Fibroblast of villous mesenchyme (primary cell): Measurements from ENCODE around the gene PCDHGA8. TPM values are rescaled to one million over a fixed set of nuclear protein-coding genes. Genes with fewer than 3 reads are reported as not detected.
A peak's percentile ranks its signal among the peaks of the same experiment; 100 is the strongest.
"Not testable (repeated sequence)": the region's sequence is repeated elsewhere in the genome, so short reads cannot be mapped to it uniquely, and the experiment has no call there.

Experiments used
- DNase-seq: peaks from one replicate; pipeline ENCODE4 v3.0.0-alpha.2; 2010; ENCODE audit warnings: low read depth
- H3K4me3 ChIP-seq: 2 replicates; pipeline ENCODE4 v1.5.1; 2011; ENCODE audit warnings: low read depth, mild to moderate bottlenecking, low read length
- total RNA-seq: library from RNA; depleted of rRNA; stranded (reverse); fragments of >200 nt; gene quantifications from 2 replicates; pipeline ENCODE4 v1.2.3, GENCODE V29; 2012
- TF ChIP-seq, protein P1 (sequence below): IDR thresholded peaks from 2 replicates; pipeline ENCODE4 v1.5.1; 2012; ENCODE audit warnings: low read depth, mild to moderate bottlenecking, low read length; ENCODE audit not compliant: insufficient read depth

PCDHGA8 gene
- 3.0 and 3.2 TPM in 2 replicates for total RNA-seq

DNA sequence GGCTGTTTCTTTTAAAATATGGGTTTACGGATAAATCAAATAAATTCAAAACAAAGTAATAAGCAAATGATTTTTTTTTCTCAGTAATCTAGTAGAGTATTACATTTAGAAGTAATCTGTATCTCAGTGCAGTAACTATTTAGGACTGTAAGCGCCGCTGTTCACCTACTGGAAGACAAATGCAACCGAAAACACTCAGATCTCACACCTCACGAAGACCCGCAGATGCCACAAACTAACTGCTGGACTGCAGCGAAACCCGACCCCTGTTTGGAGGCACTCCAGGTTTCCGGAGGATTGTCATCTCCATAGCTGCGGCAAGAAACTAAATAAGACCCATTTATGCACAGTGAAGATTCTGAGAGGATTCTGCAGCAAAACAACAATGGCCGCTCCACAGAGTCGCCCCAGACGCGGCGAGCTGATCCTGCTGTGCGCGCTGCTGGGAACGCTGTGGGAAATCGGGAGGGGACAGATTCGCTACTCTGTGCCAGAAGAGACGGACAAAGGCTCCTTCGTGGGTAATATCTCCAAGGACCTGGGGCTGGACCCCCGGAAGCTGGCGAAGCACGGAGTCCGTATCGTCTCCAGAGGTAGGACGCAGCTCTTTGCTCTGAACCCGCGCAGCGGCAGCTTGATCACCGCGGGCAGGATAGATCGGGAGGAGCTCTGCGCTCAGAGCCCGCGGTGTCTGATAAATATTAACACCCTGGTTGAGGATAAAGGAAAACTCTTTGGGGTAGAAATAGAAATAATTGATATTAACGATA lies at the start of gene PCDHGA8:
TSS of gene PCDHGA8 (plus strand) at position 205 of the 770 bp plus-strand sequence. CDS start at position 386, 181 bp downstream.
- no peak within 1 kb of the TSS for H3K4me3 ChIP-seq
- peak; percentile 9 for DNase-seq
- TF ChIP-seq, protein P1, sequence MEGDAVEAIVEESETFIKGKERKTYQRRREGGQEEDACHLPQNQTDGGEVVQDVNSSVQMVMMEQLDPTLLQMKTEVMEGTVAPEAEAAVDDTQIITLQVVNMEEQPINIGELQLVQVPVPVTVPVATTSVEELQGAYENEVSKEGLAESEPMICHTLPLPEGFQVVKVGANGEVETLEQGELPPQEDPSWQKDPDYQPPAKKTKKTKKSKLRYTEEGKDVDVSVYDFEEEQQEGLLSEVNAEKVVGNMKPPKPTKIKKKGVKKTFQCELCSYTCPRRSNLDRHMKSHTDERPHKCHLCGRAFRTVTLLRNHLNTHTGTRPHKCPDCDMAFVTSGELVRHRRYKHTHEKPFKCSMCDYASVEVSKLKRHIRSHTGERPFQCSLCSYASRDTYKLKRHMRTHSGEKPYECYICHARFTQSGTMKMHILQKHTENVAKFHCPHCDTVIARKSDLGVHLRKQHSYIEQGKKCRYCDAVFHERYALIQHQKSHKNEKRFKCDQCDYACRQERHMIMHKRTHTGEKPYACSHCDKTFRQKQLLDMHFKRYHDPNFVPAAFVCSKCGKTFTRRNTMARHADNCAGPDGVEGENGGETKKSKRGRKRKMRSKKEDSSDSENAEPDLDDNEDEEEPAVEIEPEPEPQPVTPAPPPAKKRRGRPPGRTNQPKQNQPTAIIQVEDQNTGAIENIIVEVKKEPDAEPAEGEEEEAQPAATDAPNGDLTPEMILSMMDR = peak; percentile 18

DNA sequence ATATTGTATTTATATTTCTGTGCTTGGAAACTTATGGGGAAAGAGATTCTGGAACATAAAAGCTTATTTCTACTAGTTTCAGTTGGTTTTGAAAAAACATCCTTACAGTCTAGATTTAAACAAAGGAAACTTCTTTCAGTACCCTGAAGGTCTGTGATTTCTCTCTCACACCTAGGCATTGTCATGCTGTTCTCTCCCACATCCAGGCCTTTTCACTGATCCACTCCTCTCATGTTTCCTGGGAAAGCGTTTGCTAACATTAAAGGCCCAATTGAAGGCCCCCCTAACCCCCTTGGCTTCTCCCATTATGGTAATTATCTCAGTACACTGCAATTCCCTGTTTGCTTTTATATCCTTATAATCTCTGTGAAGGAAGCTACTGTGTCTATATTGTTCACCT lies 49.7 kb upstream of the PCDHGA8 start:
- no peak overlapping the region for H3K4me3 ChIP-seq
- DNase-seq = no peak
- TF ChIP-seq, protein P1 = no peak

DNA sequence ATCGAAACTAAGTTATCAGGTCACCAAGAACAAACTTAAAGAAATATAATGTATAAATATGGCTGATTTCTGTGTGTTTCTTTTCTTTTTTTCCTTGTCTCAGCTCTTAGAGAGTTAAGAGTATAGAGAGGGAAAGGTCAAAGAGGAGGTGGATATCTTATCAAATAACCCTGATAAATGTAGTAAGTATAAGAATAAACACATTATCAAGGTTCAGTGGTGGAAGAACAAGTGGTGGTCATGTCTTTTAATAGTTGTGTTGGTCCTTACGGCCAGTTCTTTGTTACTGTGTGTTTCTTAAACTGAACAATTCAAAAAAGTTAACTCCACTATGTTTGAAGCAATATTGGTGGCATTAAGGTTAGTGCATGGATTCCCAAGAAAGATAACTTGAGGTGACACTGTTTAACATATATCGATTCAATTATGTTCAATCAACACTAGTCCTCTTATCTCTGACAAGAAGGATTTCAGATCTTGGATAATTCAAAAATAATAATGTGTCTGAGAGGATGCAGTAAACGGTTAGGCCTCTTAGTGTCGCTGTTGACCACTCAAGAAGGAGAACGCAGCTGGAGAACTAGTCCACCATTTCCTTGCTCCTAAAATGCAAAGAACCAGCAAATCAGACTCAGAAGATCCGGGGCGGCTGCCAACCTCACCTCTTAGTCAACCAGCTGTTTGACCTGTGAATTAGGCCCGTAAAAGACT lies 49.0 kb upstream of the PCDHGA8 start, which contains the start of gene PCDHGA3:
TSS of gene PCDHGA3 (plus strand) at position 588 of the 711 bp plus-strand sequence. CDS start 205 bp downstream, outside the sequence.
- peak; percentile 61 for DNase-seq
- TF ChIP-seq, protein P1 = peak; percentile 55
- H3K4me3 ChIP-seq = peak within 1 kb of the TSS; percentile 51

DNA sequence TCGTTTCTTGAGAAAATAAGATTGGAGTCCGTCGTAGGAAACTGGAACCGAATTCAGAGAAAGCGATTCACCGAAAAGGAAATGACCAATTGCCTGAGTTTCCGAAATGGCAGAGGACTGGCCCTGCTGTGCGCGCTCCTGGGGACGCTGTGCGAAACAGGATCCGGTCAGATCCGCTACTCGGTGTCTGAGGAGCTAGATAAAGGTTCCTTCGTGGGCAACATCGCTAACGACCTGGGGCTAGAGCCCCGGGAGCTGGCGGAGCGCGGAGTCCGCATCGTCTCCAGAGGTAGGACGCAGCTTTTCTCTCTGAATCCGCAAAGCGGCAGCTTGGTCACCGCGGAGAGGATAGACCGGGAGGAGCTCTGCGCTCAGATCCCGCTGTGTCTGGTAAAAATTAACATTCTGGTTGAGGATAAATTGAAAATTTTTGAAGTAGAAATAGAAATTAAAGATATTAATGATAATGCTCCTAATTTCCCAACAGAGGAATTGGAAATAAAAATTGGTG lies 48.4 kb upstream of the PCDHGA8 start:
- no peak for DNase-seq
- H3K4me3 ChIP-seq = peak overlapping the region; percentile 51
- TF ChIP-seq, protein P1 = no peak

DNA sequence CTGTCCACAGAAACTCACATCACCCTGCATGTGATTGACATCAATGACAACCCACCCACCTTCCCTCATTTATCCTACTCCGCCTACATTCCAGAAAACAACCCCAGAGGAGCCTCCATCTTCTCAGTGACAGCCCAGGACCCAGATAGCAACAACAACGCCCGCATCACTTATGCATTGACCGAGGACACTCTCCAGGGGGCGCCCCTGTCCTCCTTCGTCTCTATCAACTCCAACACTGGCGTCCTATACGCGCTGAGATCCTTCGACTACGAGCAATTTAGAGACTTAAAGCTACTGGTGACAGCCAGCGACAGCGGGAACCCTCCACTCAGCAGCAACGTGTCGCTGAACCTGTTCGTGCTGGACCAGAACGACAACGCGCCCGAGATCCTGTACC lies 47.1 kb upstream of the PCDHGA8 start:
- H3K4me3 ChIP-seq = no peak overlapping the region
- no peak for DNase-seq
- TF ChIP-seq, protein P1 = no peak

DNA sequence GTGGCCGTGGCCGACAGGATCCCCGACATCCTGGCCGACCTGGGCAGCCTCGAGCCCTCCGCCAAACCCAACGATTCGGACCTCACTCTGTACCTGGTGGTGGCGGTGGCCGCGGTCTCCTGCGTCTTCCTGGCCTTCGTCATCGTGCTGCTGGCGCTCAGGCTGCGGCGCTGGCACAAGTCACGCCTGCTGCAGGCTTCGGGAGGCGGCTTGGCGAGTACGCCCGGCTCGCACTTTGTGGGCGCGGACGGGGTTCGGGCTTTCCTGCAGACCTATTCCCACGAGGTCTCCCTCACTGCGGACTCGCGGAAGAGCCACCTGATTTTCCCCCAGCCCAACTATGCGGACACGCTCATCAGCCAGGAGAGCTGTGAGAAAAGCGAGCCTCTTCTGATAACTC lies 46.4 kb upstream of the PCDHGA8 start:
- H3K4me3 ChIP-seq, DNase-seq: not testable (repeated sequence)
